GM21423 (cell line): ENCODE results near the gene PRR7.

ENCODE experiments used
- ATAC-seq: cut with Tn5 transposase; IDR thresholded peaks from one replicate; pipeline ENCODE4 v1.9.1; 2021; ENCODE audit warnings: mild to moderate bottlenecking, moderate library complexity; ENCODE audit not compliant: unreplicated experiment

PRR7 gene

GRCh38 chr5:177421062-177421798, 25.4 kb upstream of the PRR7 start:
- no peak for ATAC-seq

- ATAC-seq: no peak
These were observed 22.9 kb upstream of the PRR7 start for GRCh38 chr5:177423671-177424070.

GRCh38 chr5:177425196-177425800, 21.3 kb upstream of the PRR7 start:
- ATAC-seq: no peak

- peak; percentile 69 for ATAC-seq
These were observed 20.6 kb upstream of the PRR7 start for GRCh38 chr5:177425801-177426565.

GRCh38 chr5:177426566-177427210, 19.9 kb upstream of the PRR7 start, which contains the start of gene GRK6:
Gene GRK6, plus strand, starts transcription at chr5:177426676. Its CDS starts 170 bp downstream, at chr5:177426846.
- peak; percentile 5 for ATAC-seq

- ATAC-seq: no peak
These were observed 19.3 kb upstream of the PRR7 start for GRCh38 chr5:177427211-177427822.

GRCh38 chr5:177427919-177428573, 18.6 kb upstream of the PRR7 start:
- ATAC-seq: no peak

- ATAC-seq: no peak
These were observed 17.9 kb upstream of the PRR7 start for GRCh38 chr5:177428574-177429217.

- no peak for ATAC-seq
These were observed 17.2 kb upstream of the PRR7 start for GRCh38 chr5:177429248-177430040.

GRCh38 chr5:177430140-177430951, 16.3 kb upstream of the PRR7 start:
- no peak for ATAC-seq

GRCh38 chr5:177430972-177431316, 15.7 kb upstream of the PRR7 start:
- ATAC-seq: no peak

- ATAC-seq: peak; percentile 42
These were observed 15.1 kb upstream of the PRR7 start for GRCh38 chr5:177431317-177432142.

GRCh38 chr5:177432143-177432838, 14.3 kb upstream of the PRR7 start:
- ATAC-seq: no peak

GRCh38 chr5:177432839-177433657, 13.6 kb upstream of the PRR7 start:
- ATAC-seq: no peak

- ATAC-seq: no peak
These were observed 12.9 kb upstream of the PRR7 start for GRCh38 chr5:177433658-177434217.

- no peak for ATAC-seq
These were observed 12.2 kb upstream of the PRR7 start for GRCh38 chr5:177434437-177434836.
